ENCODE measurements around the gene ROBO1.

ROBO1 gene

DNA sequence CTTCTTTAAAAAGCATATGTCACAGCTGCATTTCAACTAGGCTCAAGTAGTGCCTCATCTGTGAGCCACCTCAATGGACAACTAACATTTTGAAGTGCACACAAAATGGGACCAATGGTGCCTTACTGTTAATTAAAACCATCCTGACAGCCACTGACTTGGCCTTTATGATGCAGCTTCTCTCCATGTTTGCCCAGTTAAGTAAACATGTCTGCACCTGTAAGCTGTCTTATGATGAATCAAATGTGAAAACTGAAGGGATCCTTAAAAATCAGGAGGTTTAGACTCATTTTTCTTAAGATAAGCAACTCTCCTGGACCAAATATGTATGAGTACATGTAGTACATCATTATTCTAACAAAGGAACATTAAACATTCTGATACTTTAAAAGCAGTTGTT lies 861.6 kb downstream of the ROBO1 start:
- Mint-ChIP-seq H3K9me3 (peaks cover 9% of the 10 kb centered on the region), H3K27me3 (ENCODE audit: low read depth, poor library complexity) (peaks cover 2% of the 10 kb centered on the region), H3K27ac (no peak overlapping the region), H3K4me1 (peaks cover 33% of the 10 kb centered on the region), H3K36me3 (ENCODE audit: low read depth) (peaks cover 18% of the 10 kb centered on the region), H3K4me3 (no peak overlapping the region)
- no peak for DNase-seq
- no peak for TF ChIP-seq CTCF (IDR thresholded peaks at IDR 0.05)

- peaks cover 18% of the 10 kb centered on the region for H3K36me3 Mint-ChIP-seq (ENCODE audit: low read depth)
- H3K9me3 Mint-ChIP-seq, result peaks cover 9% of the 10 kb centered on the region
- no peak overlapping the region for H3K4me3 Mint-ChIP-seq
- no peak overlapping the region for H3K27ac Mint-ChIP-seq
- TF ChIP-seq CTCF (IDR thresholded peaks at IDR 0.05), result no peak
- H3K27me3 Mint-ChIP-seq (ENCODE audit: low read depth, poor library complexity), result peaks cover 2% of the 10 kb centered on the region
- DNase-seq, result no peak
- H3K4me1 Mint-ChIP-seq, result peaks cover 33% of the 10 kb centered on the region
Measured at GRCh38 chr3:78905700-78906099, 862.1 kb downstream of the ROBO1 start.

DNA sequence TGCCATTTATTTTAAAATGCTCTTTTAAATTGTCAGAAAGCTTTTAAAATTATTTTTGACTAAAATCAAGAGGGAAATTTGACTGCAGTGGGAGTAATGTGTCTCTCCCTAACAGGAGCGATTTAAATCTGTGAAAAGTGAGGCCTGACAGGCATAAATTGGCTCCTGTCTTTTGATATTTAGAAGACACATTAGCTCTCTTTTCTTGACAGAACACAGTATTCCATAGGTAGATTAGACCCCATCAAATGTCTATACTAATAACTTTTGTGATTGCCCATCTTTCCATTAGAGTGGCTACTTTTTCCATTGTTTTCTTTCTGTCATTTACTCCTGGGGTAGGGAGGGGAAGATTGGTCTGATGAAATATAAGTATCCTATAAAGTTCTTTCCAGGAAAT lies 866.3 kb downstream of the ROBO1 start:
- peaks cover 2% of the 10 kb centered on the region for H3K27me3 Mint-ChIP-seq (ENCODE audit: low read depth, poor library complexity)

GRCh38 chr3:78900880-78901279 lies 866.9 kb downstream of the ROBO1 start:
- H3K4me1 Mint-ChIP-seq, result peaks cover 57% of the 10 kb centered on the region
- peak overlapping the region; percentile 67 for H3K27ac Mint-ChIP-seq

More for the DNA sequence above, 866.3 kb downstream of the ROBO1 start:
- no peak overlapping the region for H3K4me3 Mint-ChIP-seq
- H3K9me3 Mint-ChIP-seq, result no peaks in the 10 kb centered on the region
- no peak for TF ChIP-seq CTCF (IDR thresholded peaks at IDR 0.05)
- H3K4me1 Mint-ChIP-seq, result peaks cover 55% of the 10 kb centered on the region
- no peaks in the 10 kb centered on the region for H3K36me3 Mint-ChIP-seq (ENCODE audit: low read depth)
- DNase-seq, result no peak
- peak overlapping the region; percentile 54 for H3K27ac Mint-ChIP-seq

DNA sequence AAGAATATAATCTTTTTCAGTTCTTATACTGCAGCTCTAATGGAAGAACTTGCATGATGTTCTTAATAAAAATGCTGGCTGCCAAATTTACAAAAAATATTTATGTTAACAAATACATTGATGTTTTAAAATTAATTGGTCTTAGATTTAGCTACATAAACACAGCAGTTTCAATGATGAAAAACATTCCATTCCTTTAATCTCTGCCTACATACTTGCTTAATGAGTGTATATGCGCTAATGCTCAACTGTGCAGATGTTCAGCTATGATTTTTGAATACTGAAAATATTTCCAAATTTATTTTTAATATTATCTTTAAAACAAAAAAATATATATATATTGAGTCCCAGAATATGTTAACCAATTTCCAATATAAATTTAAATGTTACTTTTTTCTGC lies 867.4 kb downstream of the ROBO1 start:
- no peak for DNase-seq
- H3K4me1 Mint-ChIP-seq, result peaks cover 58% of the 10 kb centered on the region
- no peaks in the 10 kb centered on the region for H3K9me3 Mint-ChIP-seq
- no peak overlapping the region for H3K4me3 Mint-ChIP-seq
- TF ChIP-seq CTCF (IDR thresholded peaks at IDR 0.05), result no peak
- no peak overlapping the region for H3K27ac Mint-ChIP-seq
- H3K36me3 Mint-ChIP-seq (ENCODE audit: low read depth), result no peaks in the 10 kb centered on the region
- H3K27me3 Mint-ChIP-seq (ENCODE audit: low read depth, poor library complexity), result peaks cover 2% of the 10 kb centered on the region

More at GRCh38 chr3:78900880-78901279, 866.9 kb downstream of the ROBO1 start:
- Mint-ChIP-seq H3K9me3 (no peaks in the 10 kb centered on the region), H3K27me3 (ENCODE audit: low read depth, poor library complexity) (peaks cover 2% of the 10 kb centered on the region), H3K36me3 (ENCODE audit: low read depth) (no peaks in the 10 kb centered on the region), H3K4me3 (no peak overlapping the region)
- DNase-seq, result no peak
- TF ChIP-seq CTCF (IDR thresholded peaks at IDR 0.05), result no peak

- Mint-ChIP-seq H3K9me3 (peaks cover 12% of the 10 kb centered on the region), H3K36me3 (ENCODE audit: low read depth) (peaks cover 26% of the 10 kb centered on the region), H3K4me3 (no peak overlapping the region), H3K4me1 (peaks cover 51% of the 10 kb centered on the region), H3K27me3 (ENCODE audit: low read depth, poor library complexity) (no peaks in the 10 kb centered on the region), H3K27ac (peak overlapping the region; percentile 25)
- DNase-seq, result no peak
- no peak for TF ChIP-seq CTCF (IDR thresholded peaks at IDR 0.05)
Measured at GRCh38 chr3:78895528-78895927, 872.3 kb downstream of the ROBO1 start.
